ENCODE results near the gene SAMD11. TPM values are rescaled to one million over a fixed set of nuclear protein-coding genes. Genes with fewer than 3 reads are reported as not detected.

The SAMD11 gene
- total RNA-seq, 4 donors from 2014 or later = 0.44 to 1.9 (median 1.7) TPM; not detected in 1

DNA sequence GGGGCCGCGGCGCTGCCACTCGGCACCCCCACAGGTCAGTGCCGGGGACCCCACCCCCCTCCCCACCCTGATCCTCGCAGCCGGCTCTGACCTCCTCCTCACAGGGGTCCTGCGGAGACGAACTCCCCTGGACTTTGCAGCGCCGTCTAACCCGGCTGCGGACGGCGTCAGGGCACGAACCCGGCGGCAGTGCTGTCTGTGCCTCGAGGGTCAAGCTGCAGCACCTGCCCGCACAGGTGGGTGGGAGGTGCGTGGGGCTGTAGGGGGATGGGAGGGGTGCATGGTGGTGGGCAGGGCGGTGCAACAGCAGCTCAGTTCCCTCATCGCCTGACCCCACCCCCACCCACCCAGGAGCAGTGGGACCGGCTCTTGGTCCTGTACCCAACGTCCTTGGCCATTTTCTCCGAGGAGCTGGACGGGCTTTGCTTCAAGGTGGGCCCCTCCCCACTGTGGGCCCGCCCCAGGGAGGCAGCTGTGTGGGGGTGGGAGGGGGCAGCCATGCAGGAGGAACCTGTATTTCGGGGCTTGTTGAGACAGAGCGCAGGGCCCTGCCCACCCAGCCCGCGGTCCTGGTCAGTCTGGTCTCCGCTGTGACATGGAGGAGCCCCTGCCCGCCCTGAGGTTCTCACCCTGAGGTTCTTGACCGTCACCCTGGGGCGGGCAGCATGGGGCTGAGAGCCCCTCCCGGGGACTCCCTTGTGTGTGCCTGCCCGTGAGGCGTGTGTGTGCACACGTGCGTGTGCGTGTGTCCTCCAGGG, 47.4 kb downstream of the SAMD11 start:
- intact Hi-C loops (cut with DNase I; ENCODE audit: low total_unique reads) = no loop called here
- no peak for DNase-seq (ENCODE audit: low spot score in 2 of 2)
- H3K4me3 ChIP-seq (ENCODE audit: low read depth, poor library complexity, severe bottlenecking) = no peak overlapping the region
- WGBS, 2 donors = 22 to 30% methylated on average over 27 of the region's 42 CpGs
- TF ChIP-seq, protein P1, sequence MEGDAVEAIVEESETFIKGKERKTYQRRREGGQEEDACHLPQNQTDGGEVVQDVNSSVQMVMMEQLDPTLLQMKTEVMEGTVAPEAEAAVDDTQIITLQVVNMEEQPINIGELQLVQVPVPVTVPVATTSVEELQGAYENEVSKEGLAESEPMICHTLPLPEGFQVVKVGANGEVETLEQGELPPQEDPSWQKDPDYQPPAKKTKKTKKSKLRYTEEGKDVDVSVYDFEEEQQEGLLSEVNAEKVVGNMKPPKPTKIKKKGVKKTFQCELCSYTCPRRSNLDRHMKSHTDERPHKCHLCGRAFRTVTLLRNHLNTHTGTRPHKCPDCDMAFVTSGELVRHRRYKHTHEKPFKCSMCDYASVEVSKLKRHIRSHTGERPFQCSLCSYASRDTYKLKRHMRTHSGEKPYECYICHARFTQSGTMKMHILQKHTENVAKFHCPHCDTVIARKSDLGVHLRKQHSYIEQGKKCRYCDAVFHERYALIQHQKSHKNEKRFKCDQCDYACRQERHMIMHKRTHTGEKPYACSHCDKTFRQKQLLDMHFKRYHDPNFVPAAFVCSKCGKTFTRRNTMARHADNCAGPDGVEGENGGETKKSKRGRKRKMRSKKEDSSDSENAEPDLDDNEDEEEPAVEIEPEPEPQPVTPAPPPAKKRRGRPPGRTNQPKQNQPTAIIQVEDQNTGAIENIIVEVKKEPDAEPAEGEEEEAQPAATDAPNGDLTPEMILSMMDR (IDR thresholded peaks at IDR 0.05) = no peak
- no peak for TF ChIP-seq POLR2A (IDR thresholded peaks at IDR 0.05)

DNA sequence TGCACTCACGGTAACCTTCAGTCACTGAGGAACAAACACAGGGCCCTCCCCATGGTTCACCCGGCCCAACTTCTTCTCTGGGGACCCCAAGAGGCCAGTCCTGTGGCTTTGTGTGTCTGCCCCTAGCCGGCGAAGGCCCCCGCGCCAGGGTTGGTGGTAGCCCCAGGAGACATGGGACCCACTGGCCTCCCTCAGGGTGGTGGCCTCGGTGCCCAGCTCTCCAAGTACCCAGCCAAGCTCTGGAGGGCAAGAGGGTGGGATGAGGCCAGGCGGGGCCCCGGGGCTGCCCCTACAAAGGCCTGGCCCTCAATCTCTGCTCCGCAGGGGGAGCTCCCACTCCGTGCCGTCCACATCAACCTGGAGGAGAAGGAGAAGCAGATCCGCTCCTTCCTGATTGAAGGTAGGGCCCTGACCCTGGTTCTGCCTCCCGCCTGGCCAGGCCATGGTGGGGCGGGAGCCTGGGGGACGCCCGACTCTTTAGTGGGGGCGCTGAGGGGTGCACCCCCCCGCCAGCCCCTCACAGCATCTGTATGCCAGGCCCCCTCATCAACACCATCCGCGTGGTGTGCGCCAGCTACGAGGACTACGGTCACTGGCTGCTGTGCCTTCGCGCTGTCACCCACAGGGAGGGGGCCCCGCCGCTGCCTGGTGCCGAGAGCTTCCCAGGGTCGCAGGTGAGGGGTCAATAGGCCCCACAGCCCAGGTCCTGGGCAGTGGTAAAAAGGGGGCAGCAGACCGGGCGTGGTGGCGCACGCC, 48.2 kb downstream of the SAMD11 start:
- intact Hi-C loops (cut with DNase I; ENCODE audit: low total_unique reads) = no loop called here
- WGBS, 2 donors = 79 to 84% methylated on average over 23 to 28 of the region's 34 CpGs

DNA sequence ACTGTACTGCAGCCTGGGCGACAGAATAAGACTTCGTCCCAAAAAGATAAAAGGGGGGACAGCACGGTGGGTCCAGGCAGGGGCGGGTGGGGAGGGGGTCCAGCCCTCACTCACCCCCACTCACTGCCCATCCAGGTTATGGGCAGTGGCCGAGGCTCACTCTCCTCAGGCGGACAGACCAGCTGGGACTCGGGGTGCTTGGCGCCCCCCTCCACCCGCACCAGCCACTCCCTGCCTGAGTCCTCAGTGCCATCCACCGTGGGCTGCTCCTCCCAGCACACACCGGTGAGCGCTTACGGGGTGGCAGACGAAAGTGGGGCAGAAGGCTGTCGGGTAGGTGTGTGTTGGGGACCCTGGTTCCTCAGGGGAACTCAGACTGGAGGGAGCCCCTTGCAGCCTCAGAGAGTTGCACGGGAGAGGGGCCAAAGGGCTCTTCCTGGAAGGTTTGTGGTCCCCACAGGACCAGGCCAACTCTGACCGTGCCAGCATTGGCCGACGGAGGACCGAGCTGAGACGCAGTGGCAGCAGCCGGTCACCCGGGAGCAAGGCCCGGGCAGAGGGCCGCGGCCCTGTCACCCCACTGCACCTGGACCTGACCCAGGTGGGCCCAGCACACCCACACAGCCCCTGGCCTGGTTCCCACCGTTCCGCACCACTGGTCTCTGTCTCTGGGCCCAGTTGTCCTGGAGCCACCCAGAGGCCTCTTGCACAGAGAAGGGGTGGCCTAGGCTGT, 49.2 kb downstream of the SAMD11 start:
- 81 to 83% methylated on average over 20 to 28 of the region's 28 CpGs for WGBS, 2 donors
- no peak overlapping the region for H3K4me3 ChIP-seq (ENCODE audit: low read depth, poor library complexity, severe bottlenecking)
- TF ChIP-seq POLR2A (IDR thresholded peaks at IDR 0.05) = no peak
- TF ChIP-seq, protein P1 (IDR thresholded peaks at IDR 0.05) = no peak
- intact Hi-C loops (cut with DNase I; ENCODE audit: low total_unique reads) = no loop called here
- DNase-seq (ENCODE audit: low spot score in 2 of 2) = no peak

More for the DNA sequence above, 48.2 kb downstream of the SAMD11 start:
- no peak for DNase-seq (ENCODE audit: low spot score in 2 of 2)
- TF ChIP-seq POLR2A (IDR thresholded peaks at IDR 0.05) = no peak
- TF ChIP-seq, protein P1 (IDR thresholded peaks at IDR 0.05) = no peak
- no peak overlapping the region for H3K4me3 ChIP-seq (ENCODE audit: low read depth, poor library complexity, severe bottlenecking)

DNA sequence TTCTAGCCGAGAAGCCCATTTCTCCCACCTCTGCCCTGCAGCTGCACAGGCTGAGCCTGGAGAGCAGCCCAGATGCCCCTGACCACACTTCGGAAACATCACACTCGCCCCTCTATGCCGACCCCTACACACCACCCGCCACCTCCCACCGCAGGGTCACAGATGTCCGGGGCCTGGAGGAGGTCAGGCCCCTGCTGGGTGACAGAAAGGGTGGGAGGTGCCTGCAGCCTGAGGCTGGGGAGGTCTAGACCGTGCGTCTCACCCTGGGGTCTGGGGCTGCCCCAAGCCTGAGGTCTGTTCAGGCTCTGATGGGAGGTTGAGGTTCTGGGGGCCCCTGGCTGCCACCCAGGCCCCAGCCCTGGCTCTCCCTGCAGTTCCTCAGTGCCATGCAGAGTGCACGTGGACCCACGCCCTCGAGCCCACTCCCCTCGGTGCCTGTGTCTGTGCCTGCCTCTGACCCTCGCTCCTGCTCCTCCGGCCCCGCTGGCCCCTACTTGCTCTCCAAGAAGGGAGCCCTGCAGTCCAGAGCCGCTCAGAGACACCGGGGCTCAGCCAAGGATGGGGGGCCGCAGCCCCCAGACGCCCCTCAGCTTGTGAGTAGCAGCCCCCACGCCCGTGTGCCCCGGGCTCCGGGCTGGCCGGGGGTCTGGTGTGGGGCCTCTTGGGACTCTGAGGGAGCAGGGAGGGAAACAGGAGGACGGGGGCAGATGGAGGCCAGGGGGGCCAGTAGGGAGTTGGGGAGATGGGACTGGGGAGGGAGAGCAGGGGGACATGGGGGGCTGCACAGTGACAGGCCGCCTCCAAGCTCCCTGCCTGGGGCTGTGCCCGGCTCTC, 50.0 kb downstream of the SAMD11 start:
- intact Hi-C loops (cut with DNase I; ENCODE audit: low total_unique reads) = no loop called here
- no peak overlapping the region for H3K4me3 ChIP-seq (ENCODE audit: low read depth, poor library complexity, severe bottlenecking)
- TF ChIP-seq, protein P1 (IDR thresholded peaks at IDR 0.05) = no peak
- no peak for DNase-seq (ENCODE audit: low spot score in 2 of 2)
- WGBS, 2 donors = 76 to 82% methylated on average over 22 to 27 of the region's 28 CpGs

DNA sequence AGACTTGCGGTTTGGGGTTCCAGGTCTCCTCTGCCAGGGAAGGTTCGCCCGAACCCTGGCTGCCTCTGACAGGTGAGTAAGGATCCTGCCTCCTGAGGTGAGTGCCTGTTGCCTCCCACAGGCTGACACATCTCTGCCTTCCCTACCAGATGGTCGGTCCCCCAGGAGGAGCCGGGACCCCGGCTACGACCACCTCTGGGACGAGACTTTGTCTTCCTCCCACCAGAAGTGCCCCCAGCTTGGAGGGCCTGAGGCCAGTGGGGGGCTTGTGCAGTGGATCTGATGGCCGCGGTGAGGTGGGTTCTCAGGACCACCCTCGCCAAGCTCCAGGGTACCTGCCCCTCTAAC, 50.5 kb downstream of the SAMD11 start:
- H3K4me3 ChIP-seq (ENCODE audit: low read depth, poor library complexity, severe bottlenecking) = no peak overlapping the region
- WGBS, 2 donors = 84 to 96% methylated on average over 11 of the region's 11 CpGs
- DNase-seq (ENCODE audit: low spot score in 2 of 2) = no peak
- intact Hi-C loops (cut with DNase I; ENCODE audit: low total_unique reads) = no loop called here
- TF ChIP-seq, protein P1 (IDR thresholded peaks at IDR 0.05) = no peak
- TF ChIP-seq POLR2A (IDR thresholded peaks at IDR 0.05) = no peak
